NCI-H2171 (cell line): ENCODE data around the gene FAM72C.
"Not testable (repeated sequence)": the region's sequence is repeated elsewhere in the genome, so short reads cannot be mapped to it uniquely, and the experiment has no call there.

Experiments used
- DNase-seq: peaks from one replicate; lab custom pipeline; 2025; lab: John Stamatoyannopoulos, UW

The FAM72C gene

GRCh38 chr1:143971924-143972700 lies at the start of gene FAM72C:
FAM72C (minus strand) TSS chr1:143971986; CDS start chr1:143971141, 845 bp downstream.
- not testable (repeated sequence) for DNase-seq

- not testable (repeated sequence) for DNase-seq
These were observed 48.4 kb upstream of the FAM72C start for GRCh38 chr1:144020001-144020738.

DNA sequence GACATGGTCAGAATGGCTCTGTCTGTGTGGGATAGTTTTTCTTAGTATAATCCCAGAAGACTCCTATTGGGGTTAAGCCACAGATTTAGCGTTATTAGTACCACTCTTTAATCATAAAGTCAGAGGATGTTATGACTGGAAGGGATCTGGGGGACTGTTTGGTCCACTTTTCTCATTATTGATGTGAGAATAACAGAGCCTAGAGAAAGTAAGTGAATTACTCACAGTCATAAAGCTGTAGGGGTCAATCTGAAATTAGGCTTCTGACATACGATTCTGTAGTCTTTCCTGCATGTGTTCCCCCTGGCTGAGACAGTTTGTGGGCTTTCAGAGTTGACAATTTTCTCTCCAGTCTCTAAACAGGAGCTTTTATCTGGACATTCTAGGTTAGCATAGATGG lies 47.3 kb upstream of the FAM72C start:
- not testable (repeated sequence) for DNase-seq

DNA sequence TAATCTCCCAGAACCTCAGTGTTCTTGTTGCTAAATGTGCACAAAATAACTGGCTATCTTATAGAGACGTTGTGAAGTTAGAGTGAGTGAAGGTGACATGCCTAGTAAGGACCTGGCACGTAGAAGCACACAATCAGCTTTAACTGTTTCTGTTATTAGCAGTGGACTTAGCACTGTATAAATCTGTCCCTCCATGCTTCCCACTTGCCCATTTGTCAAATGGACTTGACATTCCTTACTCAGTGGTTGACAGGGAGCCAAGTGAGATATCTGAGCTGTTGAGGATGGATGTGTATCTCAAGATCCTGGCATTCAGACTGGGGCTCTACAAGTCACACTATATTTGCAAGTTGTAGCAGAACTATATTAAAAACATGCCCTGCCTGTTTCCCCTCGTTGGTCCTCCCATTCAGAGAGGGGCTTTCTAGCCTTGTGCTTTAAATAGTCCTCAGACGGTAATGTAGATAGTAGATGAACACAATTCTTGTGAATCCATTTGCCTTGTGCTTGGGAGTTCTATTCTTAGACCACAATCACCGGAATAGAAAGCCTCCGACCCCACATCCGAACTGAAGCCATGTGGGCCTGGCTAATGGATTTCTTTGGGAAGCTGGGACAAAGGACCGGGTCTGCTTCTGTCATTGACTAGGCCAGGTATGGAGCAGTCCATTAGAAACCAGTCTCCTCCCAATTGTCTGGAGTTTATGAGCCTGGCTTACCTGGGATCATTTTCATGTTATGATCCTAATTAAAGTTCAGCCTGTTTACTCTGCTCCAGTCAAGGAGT lies 43.6 kb upstream of the FAM72C start:
- DNase-seq: not testable (repeated sequence)

DNA sequence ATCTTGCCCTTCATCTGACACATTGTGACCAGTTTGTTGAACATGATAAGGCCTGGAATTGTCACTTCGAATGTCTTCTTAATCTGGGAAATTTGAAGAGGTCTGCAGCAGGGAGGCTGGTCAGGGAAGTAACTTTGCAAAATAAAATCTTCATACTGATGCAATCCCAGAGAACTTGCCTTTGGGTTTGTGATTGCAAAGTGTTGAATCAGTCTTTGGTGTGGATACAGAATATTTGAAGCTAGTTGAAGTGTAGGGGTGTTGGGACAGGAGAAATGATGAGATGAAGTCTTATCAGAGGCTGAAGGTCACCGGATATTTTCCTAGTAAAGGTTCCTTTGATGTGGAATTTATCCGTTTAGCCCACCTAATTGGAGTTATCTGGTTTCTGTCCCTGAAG lies 42.7 kb upstream of the FAM72C start:
- DNase-seq: not testable (repeated sequence)

DNA sequence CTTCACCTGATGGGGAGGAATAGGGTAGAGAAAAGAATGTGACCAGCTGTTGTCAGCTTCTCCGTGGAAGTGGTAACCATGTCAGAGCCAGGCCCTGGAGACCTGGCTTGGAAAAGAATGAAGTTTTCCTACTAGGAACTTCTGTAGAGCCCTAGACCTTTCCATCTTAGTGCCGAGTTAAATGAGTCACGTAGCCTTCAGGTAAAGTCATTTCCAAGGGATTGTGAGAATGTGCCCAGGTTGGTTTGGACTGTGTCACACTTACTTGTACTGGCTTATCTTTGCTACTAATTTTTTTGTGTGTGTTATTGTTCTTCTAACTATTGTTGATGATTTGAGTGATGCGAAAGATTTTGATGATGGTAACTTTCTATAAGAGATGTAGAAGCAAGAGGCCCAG lies 42.3 kb upstream of the FAM72C start:
- DNase-seq: not testable (repeated sequence)

DNA sequence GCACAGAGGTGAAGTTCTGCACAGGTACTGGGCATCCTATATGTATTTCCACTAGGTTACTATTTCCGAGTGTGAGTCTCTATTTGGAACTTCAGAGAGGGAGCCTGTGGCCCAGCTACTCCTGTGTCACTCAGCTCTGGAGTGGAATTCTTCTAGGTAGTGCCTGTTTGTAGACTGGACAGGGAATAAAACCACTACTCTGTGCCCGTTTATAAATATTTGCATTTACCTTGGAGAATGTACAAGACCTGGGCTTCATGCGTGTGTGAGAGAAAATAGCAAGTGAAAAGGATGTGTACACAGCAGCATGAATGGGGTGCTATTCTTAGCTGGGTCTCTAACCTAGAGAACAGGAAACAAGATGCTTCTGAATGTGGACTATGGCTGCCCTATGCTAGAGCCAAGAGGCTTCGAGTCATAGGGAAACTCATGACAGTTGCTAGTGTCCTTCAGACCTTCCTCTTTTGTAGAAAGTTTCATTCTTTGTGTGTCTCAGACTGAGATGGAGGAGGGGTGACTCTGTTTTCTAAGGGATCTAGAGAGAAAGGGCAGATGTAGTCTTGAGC lies 40.5 kb upstream of the FAM72C start:
- DNase-seq: not testable (repeated sequence)

- not testable (repeated sequence) for DNase-seq
These were observed 37.6 kb upstream of the FAM72C start for GRCh38 chr1:144009410-144009809.

DNA sequence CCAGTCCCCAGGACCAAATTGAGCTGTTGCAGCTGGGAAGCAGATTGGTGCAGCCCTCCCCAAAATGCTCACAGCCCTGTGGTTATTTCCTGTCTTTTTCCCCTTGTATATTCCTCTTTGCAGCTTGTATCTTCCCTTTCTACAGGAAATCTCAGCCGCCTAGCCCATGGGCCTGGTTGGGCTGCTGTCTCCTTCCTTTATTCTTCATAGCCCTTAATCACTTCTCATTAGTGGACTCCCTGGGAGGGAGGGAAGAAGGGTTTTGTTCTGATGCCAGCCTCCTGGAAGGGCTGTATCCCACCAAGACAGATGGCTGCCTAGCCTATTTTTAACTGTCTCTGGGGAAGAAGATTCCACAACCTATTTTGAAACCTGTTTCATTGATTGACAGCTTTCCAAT lies 32.5 kb upstream of the FAM72C start:
- not testable (repeated sequence) for DNase-seq

DNA sequence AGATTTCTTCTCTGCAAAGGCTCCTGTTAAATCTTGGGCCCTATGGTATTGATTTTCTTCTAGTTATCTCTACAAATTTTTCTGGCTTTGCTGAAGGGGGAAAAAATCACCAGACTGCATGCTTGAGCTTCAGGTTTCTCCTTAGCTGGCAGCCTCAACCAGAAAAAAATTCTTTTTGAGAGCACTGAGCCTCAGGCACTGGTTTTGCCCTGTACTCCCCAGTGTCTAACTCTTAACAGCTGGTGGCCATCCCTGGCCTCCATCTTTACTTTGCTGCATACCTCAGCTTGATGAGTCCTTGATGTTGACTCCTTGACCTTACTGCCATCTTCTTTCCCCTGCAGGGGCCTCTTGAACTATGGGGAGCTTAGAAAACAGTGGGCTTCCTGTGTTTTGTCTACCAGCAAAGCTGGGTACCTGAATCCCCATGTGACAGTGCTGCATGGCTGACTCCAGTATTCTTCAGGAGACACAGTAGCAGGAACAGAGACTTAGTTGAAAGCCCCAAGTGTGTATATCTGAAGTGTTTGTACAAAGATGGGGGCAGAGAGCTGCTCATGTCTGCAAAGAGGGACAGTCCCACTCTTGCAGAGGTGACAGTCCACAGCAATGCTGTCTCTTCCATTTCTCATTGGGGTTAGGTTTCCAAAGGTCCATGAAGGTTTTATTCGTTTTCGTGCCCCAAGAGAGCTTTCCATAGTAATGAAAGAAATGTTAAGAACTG lies 31.7 kb upstream of the FAM72C start:
- DNase-seq: not testable (repeated sequence)

GRCh38 chr1:144002141-144002881 lies 30.5 kb upstream of the FAM72C start:
- DNase-seq: not testable (repeated sequence)

DNA sequence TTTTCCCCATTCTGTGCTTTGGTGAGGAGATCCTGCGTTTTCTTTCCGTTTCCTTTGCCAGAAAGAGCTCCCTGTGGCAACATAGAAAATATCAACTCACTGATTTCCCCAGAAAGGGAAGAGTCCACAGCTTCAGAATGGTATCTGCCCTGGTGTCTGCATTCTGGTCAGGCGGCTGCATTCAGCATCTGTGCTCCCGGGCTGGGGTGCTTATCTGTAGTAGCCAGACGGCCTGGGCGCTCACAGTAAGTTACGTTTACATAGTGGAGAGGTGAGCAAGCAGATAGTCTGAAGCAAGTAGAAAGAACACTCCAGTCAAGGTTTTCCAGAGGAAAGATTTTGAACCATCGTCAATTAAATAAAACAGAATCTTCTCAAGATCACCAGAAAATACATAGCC lies 29.3 kb upstream of the FAM72C start:
- not testable (repeated sequence) for DNase-seq

DNA sequence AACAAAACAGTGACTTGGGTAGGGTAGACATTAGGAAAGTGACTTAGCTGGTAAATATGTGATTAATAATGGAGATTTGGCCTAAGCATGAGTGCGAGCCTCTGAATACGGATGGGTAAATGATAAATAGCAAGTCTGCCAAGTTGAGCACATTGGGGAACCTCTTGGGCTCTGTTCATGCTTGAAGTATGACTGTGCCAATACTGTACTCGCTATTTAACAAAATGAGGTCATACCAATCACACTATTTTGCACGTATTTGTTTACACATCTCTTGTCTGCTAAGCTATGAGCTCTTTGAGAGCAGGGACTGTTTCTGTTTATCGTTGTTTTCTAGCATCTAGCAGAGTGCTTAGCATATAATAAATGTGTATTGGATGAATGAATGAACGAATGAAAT lies 24.2 kb upstream of the FAM72C start:
- not testable (repeated sequence) for DNase-seq

GRCh38 chr1:143993301-143993907 lies 21.6 kb upstream of the FAM72C start:
- not testable (repeated sequence) for DNase-seq

DNA sequence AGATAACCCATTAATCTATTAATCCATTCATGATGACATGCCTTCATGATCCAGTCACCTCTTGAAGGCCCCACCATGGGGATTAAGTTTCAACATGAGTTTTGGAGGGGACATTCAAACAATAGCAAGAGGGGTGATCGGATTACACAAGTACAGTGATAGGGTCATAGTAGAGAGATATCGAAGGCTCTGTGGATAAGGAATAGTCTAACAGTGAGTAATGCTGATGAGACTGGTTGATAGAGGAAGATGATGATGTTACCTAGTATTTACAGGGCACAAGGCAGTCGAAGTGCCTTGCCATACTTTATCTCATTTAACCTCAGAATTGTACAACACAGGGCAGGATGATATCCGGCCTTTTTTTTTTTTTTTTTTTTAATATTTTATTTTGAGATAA lies 18.9 kb upstream of the FAM72C start:
- not testable (repeated sequence) for DNase-seq

GRCh38 chr1:143989719-143990118 lies 17.9 kb upstream of the FAM72C start:
- not testable (repeated sequence) for DNase-seq

DNA sequence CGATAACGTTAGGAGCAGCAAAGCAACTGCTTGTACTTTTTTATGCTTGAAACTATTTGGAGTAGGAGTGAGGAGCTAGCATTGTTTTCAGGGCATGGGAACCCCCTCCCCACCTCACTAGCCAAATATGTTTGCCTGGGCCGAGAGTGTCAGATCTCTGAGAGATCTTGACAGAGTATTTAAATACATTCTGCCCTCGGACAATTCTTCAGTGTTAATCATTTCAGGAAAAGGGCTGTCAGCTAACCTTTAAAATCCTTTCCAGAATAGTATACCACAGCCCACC lies 17.6 kb upstream of the FAM72C start:
- DNase-seq: not testable (repeated sequence)

GRCh38 chr1:143988602-143989426 lies 17.0 kb upstream of the FAM72C start:
- DNase-seq: not testable (repeated sequence)

DNA sequence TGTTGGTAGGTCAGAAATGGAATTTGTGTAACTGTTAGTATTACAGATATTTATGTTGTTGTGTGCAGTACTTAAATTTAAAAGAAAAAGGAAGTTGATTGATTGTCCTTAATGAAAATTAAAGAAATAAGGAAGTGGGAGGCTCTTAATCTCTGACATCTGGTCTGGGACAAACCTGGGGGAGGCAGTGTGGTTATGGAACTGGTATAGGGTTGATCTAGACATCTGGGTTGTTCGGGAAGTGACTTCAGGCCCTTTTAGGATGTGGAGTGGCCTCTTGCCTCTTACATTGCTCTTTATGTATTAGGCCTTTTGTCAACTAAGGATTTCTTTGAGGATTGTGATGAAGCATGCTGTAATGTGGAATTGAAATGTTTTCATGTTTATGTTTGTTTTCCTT lies 16.1 kb upstream of the FAM72C start:
- not testable (repeated sequence) for DNase-seq
